Transverse colon (tissue), 4 donors: ENCODE data around the gene DHX57.

Source experiments
- CTCF ChIP-seq, 5 experiments: fragments of 200-600 bp in 3 of 5; fragments of 450-650 bp in 2 of 5; sonication (generic) in 3 of 5; IDR thresholded peaks; 1 replicate in 2 of 5; 2 replicates in 3 of 5; pipeline ENCODE4 v1.5.1; 2016 to 2017; ENCODE audit warnings: antibody characterized with exemption in 5 of 5, inconsistent platforms in 3 of 5, mild to moderate bottlenecking in 2 of 5, moderate library complexity in 1 of 5
- POLR2A ChIP-seq: fragments of 450-650 bp; IDR thresholded peaks from one replicate; pipeline ENCODE4 v1.6.1; 2016; ENCODE audit warnings: antibody characterized with exemption, mild to moderate bottlenecking, moderate library complexity
- POLR2AphosphoS5 ChIP-seq, 3 donors: sonication (generic); formaldehyde crosslinking; IDR thresholded peaks; one replicate each; pipeline ENCODE4 v1.6.1; 2016; ENCODE audit warnings: antibody characterized with exemption in 3 of 3

- TF ChIP-seq POLR2AphosphoS5 (IDR thresholded peaks at IDR 0.05): no peak
- TF ChIP-seq CTCF (IDR thresholded peaks at IDR 0.05): no peak
- no peak for TF ChIP-seq POLR2A
Measured at GRCh38 chr2:38922902-38923301, 47.2 kb upstream of the DHX57 start.
